Transverse colon (tissue), 3 donors: ENCODE data around the gene POPDC2.

ENCODE experiments used
- EP300 ChIP-seq: sonication (generic); formaldehyde crosslinking; IDR thresholded peaks from one replicate; pipeline ENCODE4 v1.6.1; 2017; ENCODE audit warnings: antibody characterized with exemption, low read depth
- TF ChIP-seq, protein P1 (sequence below), 5 experiments: fragments of 200-600 bp in 3 of 5; fragments of 450-650 bp in 2 of 5; sonication (generic) in 3 of 5; IDR thresholded peaks; 1 replicate in 2 of 5; 2 replicates in 3 of 5; pipeline ENCODE4 v1.5.1; 2016 to 2017; ENCODE audit warnings: antibody characterized with exemption in 5 of 5, inconsistent platforms in 3 of 5, mild to moderate bottlenecking in 2 of 5, moderate library complexity in 1 of 5

DNA sequence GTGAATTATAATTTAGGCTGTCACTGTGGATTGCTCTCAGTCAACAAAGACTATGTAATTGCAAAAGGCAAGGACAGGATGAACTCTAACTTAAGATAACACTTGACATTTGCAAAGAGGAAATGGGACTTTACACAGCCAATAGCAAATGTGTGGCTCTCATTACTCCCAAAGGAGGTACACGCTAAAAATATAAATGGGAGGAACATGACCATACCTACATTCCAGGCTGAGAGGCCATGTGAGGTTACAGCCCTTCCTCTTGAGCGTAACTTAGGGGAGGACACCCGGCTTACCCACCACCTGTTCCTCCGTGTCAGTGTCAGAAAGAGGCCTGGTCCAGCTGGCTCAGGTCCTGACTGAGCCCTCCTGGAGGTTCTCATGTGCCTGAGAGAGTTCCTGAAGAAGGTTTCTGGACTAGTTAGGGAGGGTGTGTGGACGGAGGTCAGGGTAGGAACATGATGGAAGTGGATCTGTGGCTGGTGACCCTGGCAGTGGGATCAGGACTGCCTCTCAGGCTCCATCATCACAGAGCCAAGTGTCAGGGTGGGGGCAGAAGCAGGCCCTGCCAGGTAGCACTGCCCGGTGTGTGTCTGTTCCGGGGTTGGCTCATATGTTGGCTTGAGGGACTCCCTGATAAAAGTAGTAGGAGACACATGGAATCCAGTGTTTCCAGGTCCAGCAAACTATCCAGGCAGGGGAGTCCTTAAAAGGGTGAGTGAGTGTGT lies 7.9 kb downstream of the POPDC2 start:
- no peak for TF ChIP-seq EP300
- TF ChIP-seq, protein P1, sequence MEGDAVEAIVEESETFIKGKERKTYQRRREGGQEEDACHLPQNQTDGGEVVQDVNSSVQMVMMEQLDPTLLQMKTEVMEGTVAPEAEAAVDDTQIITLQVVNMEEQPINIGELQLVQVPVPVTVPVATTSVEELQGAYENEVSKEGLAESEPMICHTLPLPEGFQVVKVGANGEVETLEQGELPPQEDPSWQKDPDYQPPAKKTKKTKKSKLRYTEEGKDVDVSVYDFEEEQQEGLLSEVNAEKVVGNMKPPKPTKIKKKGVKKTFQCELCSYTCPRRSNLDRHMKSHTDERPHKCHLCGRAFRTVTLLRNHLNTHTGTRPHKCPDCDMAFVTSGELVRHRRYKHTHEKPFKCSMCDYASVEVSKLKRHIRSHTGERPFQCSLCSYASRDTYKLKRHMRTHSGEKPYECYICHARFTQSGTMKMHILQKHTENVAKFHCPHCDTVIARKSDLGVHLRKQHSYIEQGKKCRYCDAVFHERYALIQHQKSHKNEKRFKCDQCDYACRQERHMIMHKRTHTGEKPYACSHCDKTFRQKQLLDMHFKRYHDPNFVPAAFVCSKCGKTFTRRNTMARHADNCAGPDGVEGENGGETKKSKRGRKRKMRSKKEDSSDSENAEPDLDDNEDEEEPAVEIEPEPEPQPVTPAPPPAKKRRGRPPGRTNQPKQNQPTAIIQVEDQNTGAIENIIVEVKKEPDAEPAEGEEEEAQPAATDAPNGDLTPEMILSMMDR (IDR thresholded peaks at IDR 0.05), result no peak
